ENCODE results near the gene HYDIN.

DNA sequence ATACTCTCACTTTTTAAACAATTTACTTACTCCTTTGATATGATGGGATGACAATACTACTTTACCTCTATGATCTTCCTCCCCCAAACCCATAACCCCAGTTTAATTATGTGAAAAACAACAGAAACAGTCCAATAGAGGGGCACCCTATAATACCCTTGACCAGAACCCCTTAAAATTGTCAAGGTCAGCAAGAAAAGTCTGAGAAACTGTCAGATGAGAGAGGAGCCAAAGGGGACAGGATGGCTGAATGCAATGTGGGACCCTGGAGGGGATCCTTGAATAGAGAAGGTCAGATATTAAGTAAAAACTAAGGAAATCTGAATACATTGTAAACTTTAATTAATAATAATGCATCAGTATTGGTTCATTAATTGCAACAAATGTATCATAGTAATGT, 15.8 kb upstream of the HYDIN start:
- TF ChIP-seq, protein P1, sequence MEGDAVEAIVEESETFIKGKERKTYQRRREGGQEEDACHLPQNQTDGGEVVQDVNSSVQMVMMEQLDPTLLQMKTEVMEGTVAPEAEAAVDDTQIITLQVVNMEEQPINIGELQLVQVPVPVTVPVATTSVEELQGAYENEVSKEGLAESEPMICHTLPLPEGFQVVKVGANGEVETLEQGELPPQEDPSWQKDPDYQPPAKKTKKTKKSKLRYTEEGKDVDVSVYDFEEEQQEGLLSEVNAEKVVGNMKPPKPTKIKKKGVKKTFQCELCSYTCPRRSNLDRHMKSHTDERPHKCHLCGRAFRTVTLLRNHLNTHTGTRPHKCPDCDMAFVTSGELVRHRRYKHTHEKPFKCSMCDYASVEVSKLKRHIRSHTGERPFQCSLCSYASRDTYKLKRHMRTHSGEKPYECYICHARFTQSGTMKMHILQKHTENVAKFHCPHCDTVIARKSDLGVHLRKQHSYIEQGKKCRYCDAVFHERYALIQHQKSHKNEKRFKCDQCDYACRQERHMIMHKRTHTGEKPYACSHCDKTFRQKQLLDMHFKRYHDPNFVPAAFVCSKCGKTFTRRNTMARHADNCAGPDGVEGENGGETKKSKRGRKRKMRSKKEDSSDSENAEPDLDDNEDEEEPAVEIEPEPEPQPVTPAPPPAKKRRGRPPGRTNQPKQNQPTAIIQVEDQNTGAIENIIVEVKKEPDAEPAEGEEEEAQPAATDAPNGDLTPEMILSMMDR (conservative IDR thresholded peaks at IDR 0.05; ENCODE audit: low read depth in 2 of 2): no peak
- TF ChIP-seq EZH2 (IDR thresholded peaks at IDR 0.05; ENCODE audit: low read depth, unreplicated experiment): no peak
- no peak for TF ChIP-seq POLR2AphosphoS5 (IDR thresholded peaks at IDR 0.05; ENCODE audit: low read depth)
- TF ChIP-seq, protein P2, sequence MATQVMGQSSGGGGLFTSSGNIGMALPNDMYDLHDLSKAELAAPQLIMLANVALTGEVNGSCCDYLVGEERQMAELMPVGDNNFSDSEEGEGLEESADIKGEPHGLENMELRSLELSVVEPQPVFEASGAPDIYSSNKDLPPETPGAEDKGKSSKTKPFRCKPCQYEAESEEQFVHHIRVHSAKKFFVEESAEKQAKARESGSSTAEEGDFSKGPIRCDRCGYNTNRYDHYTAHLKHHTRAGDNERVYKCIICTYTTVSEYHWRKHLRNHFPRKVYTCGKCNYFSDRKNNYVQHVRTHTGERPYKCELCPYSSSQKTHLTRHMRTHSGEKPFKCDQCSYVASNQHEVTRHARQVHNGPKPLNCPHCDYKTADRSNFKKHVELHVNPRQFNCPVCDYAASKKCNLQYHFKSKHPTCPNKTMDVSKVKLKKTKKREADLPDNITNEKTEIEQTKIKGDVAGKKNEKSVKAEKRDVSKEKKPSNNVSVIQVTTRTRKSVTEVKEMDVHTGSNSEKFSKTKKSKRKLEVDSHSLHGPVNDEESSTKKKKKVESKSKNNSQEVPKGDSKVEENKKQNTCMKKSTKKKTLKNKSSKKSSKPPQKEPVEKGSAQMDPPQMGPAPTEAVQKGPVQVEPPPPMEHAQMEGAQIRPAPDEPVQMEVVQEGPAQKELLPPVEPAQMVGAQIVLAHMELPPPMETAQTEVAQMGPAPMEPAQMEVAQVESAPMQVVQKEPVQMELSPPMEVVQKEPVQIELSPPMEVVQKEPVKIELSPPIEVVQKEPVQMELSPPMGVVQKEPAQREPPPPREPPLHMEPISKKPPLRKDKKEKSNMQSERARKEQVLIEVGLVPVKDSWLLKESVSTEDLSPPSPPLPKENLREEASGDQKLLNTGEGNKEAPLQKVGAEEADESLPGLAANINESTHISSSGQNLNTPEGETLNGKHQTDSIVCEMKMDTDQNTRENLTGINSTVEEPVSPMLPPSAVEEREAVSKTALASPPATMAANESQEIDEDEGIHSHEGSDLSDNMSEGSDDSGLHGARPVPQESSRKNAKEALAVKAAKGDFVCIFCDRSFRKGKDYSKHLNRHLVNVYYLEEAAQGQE (IDR thresholded peaks at IDR 0.05; ENCODE audit: unreplicated experiment): no peak
- TF ChIP-seq CREB1 (CRISPR knock-in tag; IDR thresholded peaks at IDR 0.05; ENCODE audit: low read depth): no peak
- TF ChIP-seq JUNB (IDR thresholded peaks at IDR 0.05; ENCODE audit: unreplicated experiment): no peak
- no peak for TF ChIP-seq STAT1 (IDR thresholded peaks at IDR 0.05; ENCODE audit: unreplicated experiment)
- TF ChIP-seq EZH2phosphoT487 (IDR thresholded peaks at IDR 0.05; ENCODE audit: unreplicated experiment): no peak
- TF ChIP-seq, protein P3, sequence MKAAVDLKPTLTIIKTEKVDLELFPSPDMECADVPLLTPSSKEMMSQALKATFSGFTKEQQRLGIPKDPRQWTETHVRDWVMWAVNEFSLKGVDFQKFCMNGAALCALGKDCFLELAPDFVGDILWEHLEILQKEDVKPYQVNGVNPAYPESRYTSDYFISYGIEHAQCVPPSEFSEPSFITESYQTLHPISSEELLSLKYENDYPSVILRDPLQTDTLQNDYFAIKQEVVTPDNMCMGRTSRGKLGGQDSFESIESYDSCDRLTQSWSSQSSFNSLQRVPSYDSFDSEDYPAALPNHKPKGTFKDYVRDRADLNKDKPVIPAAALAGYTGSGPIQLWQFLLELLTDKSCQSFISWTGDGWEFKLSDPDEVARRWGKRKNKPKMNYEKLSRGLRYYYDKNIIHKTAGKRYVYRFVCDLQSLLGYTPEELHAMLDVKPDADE (IDR thresholded peaks at IDR 0.05): no peak
- TF ChIP-seq, protein P4, sequence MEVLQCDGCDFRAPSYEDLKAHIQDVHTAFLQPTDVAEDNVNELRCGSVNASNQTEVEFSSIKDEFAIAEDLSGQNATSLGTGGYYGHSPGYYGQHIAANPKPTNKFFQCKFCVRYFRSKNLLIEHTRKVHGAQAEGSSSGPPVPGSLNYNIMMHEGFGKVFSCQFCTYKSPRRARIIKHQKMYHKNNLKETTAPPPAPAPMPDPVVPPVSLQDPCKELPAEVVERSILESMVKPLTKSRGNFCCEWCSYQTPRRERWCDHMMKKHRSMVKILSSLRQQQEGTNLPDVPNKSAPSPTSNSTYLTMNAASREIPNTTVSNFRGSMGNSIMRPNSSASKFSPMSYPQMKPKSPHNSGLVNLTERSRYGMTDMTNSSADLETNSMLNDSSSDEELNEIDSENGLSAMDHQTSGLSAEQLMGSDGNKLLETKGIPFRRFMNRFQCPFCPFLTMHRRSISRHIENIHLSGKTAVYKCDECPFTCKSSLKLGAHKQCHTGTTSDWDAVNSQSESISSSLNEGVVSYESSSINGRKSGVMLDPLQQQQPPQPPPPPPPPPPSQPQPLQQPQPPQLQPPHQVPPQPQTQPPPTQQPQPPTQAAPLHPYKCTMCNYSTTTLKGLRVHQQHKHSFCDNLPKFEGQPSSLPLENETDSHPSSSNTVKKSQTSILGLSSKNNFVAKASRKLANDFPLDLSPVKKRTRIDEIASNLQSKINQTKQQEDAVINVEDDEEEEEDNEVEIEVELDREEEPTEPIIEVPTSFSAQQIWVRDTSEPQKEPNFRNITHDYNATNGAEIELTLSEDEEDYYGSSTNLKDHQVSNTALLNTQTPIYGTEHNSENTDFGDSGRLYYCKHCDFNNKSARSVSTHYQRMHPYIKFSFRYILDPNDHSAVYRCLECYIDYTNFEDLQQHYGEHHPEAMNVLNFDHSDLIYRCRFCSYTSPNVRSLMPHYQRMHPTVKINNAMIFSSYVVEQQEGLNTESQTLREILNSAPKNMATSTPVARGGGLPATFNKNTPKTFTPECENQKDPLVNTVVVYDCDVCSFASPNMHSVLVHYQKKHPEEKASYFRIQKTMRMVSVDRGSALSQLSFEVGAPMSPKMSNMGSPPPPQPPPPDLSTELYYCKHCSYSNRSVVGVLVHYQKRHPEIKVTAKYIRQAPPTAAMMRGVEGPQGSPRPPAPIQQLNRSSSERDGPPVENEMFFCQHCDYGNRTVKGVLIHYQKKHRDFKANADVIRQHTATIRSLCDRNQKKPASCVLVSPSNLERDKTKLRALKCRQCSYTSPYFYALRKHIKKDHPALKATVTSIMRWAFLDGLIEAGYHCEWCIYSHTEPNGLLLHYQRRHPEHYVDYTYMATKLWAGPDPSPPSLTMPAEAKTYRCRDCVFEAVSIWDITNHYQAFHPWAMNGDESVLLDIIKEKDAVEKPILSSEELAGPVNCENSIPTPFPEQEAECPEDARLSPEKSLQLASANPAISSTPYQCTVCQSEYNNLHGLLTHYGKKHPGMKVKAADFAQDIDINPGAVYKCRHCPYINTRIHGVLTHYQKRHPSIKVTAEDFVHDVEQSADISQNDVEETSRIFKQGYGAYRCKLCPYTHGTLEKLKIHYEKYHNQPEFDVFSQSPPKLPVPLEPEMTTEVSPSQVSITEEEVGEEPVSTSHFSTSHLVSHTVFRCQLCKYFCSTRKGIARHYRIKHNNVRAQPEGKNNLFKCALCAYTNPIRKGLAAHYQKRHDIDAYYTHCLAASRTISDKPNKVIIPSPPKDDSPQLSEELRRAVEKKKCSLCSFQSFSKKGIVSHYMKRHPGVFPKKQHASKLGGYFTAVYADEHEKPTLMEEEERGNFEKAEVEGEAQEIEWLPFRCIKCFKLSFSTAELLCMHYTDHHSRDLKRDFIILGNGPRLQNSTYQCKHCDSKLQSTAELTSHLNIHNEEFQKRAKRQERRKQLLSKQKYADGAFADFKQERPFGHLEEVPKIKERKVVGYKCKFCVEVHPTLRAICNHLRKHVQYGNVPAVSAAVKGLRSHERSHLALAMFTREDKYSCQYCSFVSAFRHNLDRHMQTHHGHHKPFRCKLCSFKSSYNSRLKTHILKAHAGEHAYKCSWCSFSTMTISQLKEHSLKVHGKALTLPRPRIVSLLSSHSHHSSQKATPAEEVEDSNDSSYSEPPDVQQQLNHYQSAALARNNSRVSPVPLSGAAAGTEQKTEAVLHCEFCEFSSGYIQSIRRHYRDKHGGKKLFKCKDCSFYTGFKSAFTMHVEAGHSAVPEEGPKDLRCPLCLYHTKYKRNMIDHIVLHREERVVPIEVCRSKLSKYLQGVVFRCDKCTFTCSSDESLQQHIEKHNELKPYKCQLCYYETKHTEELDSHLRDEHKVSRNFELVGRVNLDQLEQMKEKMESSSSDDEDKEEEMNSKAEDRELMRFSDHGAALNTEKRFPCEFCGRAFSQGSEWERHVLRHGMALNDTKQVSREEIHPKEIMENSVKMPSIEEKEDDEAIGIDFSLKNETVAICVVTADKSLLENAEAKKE (CRISPR knock-in tag; IDR thresholded peaks at IDR 0.05): no peak
- TF ChIP-seq ZNF331 (CRISPR knock-in tag; IDR thresholded peaks at IDR 0.05; ENCODE audit: low read depth): no peak
- no peak for TF ChIP-seq NANOG (IDR thresholded peaks at IDR 0.05; ENCODE audit: borderline replicate concordance)

Data from GM23338 (cell line).